ENCODE results near the gene ORMDL1. TPM values are rescaled to one million over a fixed set of nuclear protein-coding genes. Genes with fewer than 3 reads are reported as not detected.

Gene ORMDL1
- total and polyA plus RNA-seq, 2 of the 13 experiments (the other 11 are each of a cell fraction or from before 2014, with no cell fraction given): 67.5 to 160 TPM

- TF ChIP-seq PCBP2 (optimal IDR thresholded peaks at IDR 0.05; ENCODE audit: low read depth, low read length, poor library complexity, severe bottlenecking) (no peak), NR3C1 (CRISPR knock-in tag; IDR thresholded peaks at IDR 0.05) (0 out of 2 replicates have a peak, but pooled peaks have one; percentile 23), ELF3 (CRISPR knock-in tag; IDR thresholded peaks at IDR 0.05) (peak; percentile 75), ZSCAN25 (CRISPR knock-in tag; IDR thresholded peaks at IDR 0.05) (peak; percentile 89), ZNF274 (CRISPR knock-in tag; IDR thresholded peaks at IDR 0.05) (peak; percentile 99), SSRP1 (CRISPR knock-in tag; IDR thresholded peaks at IDR 0.05) (no peak; the same call in 1 of the 2 replicates), ZIK1 (CRISPR knock-in tag; IDR thresholded peaks at IDR 0.05; ENCODE audit: borderline replicate concordance, low read depth) (peak; percentile 93), ATRX (CRISPR knock-in tag; IDR thresholded peaks at IDR 0.05; ENCODE audit: borderline replicate concordance) (no peak), ZSCAN12 (CRISPR knock-in tag; IDR thresholded peaks at IDR 0.05) (peak; percentile 72; the same call in 1 of the 2 replicates), ZNF589 (CRISPR knock-in tag; conservative IDR thresholded peaks at IDR 0.05) (peak; percentile 97), DDIT3 (CRISPR knock-in tag; IDR thresholded peaks at IDR 0.05) (0 out of 2 replicates have a peak, but pooled peaks have one; percentile 62), ZNF577 (CRISPR knock-in tag; IDR thresholded peaks at IDR 0.05; ENCODE audit: borderline replicate concordance, low read depth) (peak; percentile 59; the same call in 1 of the 2 replicates), ZNF781 (CRISPR knock-in tag; IDR thresholded peaks at IDR 0.05; ENCODE audit: borderline replicate concordance, not compliant biosample characterization) (peak; percentile 96), ZNF382 (CRISPR knock-in tag; IDR thresholded peaks at IDR 0.05; ENCODE audit: borderline replicate concordance) (no peak), ZNF772 (CRISPR knock-in tag; IDR thresholded peaks at IDR 0.05) (peak; percentile 99), ZUFSP (CRISPR knock-in tag; IDR thresholded peaks at IDR 0.05; ENCODE audit: borderline replicate concordance) (no peak), ZNF644 (CRISPR knock-in tag; IDR thresholded peaks at IDR 0.05; ENCODE audit: low read depth) (no peak)
- TF ChIP-seq, protein P1, sequence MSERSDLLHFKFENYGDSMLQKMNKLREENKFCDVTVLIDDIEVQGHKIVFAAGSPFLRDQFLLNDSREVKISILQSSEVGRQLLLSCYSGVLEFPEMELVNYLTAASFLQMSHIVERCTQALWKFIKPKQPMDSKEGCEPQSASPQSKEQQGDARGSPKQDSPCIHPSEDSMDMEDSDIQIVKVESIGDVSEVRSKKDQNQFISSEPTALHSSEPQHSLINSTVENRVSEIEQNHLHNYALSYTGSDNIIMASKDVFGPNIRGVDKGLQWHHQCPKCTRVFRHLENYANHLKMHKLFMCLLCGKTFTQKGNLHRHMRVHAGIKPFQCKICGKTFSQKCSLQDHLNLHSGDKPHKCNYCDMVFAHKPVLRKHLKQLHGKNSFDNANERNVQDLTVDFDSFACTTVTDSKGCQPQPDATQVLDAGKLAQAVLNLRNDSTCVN (CRISPR knock-in tag; IDR thresholded peaks at IDR 0.05; ENCODE audit: borderline replicate concordance): no peak; the same call in none of the 2 replicates
- TF ChIP-seq, protein P2, sequence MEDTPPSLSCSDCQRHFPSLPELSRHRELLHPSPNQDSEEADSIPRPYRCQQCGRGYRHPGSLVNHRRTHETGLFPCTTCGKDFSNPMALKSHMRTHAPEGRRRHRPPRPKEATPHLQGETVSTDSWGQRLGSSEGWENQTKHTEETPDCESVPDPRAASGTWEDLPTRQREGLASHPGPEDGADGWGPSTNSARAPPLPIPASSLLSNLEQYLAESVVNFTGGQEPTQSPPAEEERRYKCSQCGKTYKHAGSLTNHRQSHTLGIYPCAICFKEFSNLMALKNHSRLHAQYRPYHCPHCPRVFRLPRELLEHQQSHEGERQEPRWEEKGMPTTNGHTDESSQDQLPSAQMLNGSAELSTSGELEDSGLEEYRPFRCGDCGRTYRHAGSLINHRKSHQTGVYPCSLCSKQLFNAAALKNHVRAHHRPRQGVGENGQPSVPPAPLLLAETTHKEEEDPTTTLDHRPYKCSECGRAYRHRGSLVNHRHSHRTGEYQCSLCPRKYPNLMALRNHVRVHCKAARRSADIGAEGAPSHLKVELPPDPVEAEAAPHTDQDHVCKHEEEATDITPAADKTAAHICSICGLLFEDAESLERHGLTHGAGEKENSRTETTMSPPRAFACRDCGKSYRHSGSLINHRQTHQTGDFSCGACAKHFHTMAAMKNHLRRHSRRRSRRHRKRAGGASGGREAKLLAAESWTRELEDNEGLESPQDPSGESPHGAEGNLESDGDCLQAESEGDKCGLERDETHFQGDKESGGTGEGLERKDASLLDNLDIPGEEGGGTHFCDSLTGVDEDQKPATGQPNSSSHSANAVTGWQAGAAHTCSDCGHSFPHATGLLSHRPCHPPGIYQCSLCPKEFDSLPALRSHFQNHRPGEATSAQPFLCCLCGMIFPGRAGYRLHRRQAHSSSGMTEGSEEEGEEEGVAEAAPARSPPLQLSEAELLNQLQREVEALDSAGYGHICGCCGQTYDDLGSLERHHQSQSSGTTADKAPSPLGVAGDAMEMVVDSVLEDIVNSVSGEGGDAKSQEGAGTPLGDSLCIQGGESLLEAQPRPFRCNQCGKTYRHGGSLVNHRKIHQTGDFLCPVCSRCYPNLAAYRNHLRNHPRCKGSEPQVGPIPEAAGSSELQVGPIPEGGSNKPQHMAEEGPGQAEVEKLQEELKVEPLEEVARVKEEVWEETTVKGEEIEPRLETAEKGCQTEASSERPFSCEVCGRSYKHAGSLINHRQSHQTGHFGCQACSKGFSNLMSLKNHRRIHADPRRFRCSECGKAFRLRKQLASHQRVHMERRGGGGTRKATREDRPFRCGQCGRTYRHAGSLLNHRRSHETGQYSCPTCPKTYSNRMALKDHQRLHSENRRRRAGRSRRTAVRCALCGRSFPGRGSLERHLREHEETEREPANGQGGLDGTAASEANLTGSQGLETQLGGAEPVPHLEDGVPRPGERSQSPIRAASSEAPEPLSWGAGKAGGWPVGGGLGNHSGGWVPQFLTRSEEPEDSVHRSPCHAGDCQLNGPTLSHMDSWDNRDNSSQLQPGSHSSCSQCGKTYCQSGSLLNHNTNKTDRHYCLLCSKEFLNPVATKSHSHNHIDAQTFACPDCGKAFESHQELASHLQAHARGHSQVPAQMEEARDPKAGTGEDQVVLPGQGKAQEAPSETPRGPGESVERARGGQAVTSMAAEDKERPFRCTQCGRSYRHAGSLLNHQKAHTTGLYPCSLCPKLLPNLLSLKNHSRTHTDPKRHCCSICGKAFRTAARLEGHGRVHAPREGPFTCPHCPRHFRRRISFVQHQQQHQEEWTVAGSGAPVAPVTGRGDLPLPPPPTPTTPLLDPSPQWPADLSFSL (CRISPR knock-in tag; IDR thresholded peaks at IDR 0.05): peak; percentile 66; the same call in 1 of the 2 replicates
Observed at GRCh38 chr2:189783927-189784867, at the start of gene ORMDL1, which contains the start of gene PMS1 (continued).
